Measurements from ENCODE around the gene CTNNBL1.
"Not testable (repeated sequence)": the region's sequence is repeated elsewhere in the genome, so short reads cannot be mapped to it uniquely, and the experiment has no call there.

The CTNNBL1 gene

GRCh38 chr20:37850724-37851355 is 157.0 kb downstream of the CTNNBL1 start:
- no peaks in the 10 kb centered on the region for H3K27me3 ChIP-seq (ENCODE audit: insufficient read depth, poor library complexity, severe bottlenecking)
- H3K4me3 ChIP-seq (replicated peaks; ENCODE audit: insufficient read depth, low read length), result no peak overlapping the region
- DNase-seq (ENCODE audit: low read depth in 1 of 2, low spot score in 1 of 2), result no peak
- H3K27ac ChIP-seq (replicated peaks), result no peak overlapping the region
- TF ChIP-seq SPI1 (IDR thresholded peaks at IDR 0.05; ENCODE audit: borderline replicate concordance, low read depth) (no peak), CTCF (IDR thresholded peaks at IDR 0.05; ENCODE audit: insufficient read depth, low read length) (no peak), REST (IDR thresholded peaks at IDR 0.05; ENCODE audit: insufficient replicate concordance, low read depth) (no peak), GABPA (IDR thresholded peaks at IDR 0.05; ENCODE audit: low read depth) (no peak), POLR2AphosphoS5 (IDR thresholded peaks at IDR 0.05; ENCODE audit: low read depth) (no peak)

- no peak for TF ChIP-seq CTCF (IDR thresholded peaks at IDR 0.05; ENCODE audit: insufficient read depth, low read length)
- no peak for TF ChIP-seq POLR2AphosphoS5 (IDR thresholded peaks at IDR 0.05; ENCODE audit: low read depth)
- no peak for TF ChIP-seq SPI1 (IDR thresholded peaks at IDR 0.05; ENCODE audit: borderline replicate concordance, low read depth)
- no peak for TF ChIP-seq REST (IDR thresholded peaks at IDR 0.05; ENCODE audit: insufficient replicate concordance, low read depth)
- no peak for TF ChIP-seq GABPA (IDR thresholded peaks at IDR 0.05; ENCODE audit: low read depth)
- no peaks in the 10 kb centered on the region for H3K27me3 ChIP-seq (ENCODE audit: insufficient read depth, poor library complexity, severe bottlenecking)
- DNase-seq (ENCODE audit: low read depth in 1 of 2, low spot score in 1 of 2), result no peak
- H3K27ac ChIP-seq (replicated peaks), result no peak overlapping the region
- H3K4me3 ChIP-seq (replicated peaks; ENCODE audit: insufficient read depth, low read length), result no peak overlapping the region
Observed at GRCh38 chr20:37852666-37853065, 158.8 kb downstream of the CTNNBL1 start.

DNA sequence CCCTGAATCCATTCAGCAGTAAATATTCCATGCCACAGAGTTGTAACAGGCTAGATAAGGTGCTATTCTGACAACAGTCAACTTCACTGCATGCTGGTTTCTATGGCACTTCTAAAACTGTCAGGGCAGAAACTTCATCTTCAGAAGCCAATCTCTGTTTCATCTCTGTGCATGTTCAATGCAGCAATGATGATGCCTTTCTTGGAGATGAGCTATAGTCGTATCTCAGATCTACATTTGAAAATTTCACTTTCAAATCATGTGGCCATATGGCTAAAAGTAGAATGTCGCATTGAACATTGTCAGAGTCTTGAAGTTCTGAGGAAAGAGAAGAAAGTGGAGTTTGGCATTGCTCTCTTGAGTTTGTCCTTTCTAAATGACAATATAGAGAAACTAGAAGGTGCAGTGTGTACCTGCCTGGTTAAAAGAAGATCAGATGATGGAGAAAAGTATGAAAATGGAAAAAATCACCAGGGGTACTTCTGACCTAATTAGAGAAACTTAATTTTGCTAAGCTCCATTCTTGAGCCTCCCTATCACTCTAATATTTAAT is 160.1 kb downstream of the CTNNBL1 start:
- no peak for DNase-seq (ENCODE audit: low read depth in 1 of 2, low spot score in 1 of 2)
- no peak for TF ChIP-seq REST (IDR thresholded peaks at IDR 0.05; ENCODE audit: insufficient replicate concordance, low read depth)
- TF ChIP-seq CTCF (IDR thresholded peaks at IDR 0.05; ENCODE audit: insufficient read depth, low read length), result no peak
- TF ChIP-seq SPI1 (IDR thresholded peaks at IDR 0.05; ENCODE audit: borderline replicate concordance, low read depth), result no peak
- no peak for TF ChIP-seq GABPA (IDR thresholded peaks at IDR 0.05; ENCODE audit: low read depth)
- no peak for TF ChIP-seq POLR2AphosphoS5 (IDR thresholded peaks at IDR 0.05; ENCODE audit: low read depth)
- Histone ChIP-seq H3K4me3 (replicated peaks; ENCODE audit: insufficient read depth, low read length) (no peak overlapping the region), H3K27me3 (ENCODE audit: insufficient read depth, poor library complexity, severe bottlenecking) (no peaks in the 10 kb centered on the region), H3K27ac (replicated peaks) (no peak overlapping the region)

GRCh38 chr20:37856034-37856433 is 162.2 kb downstream of the CTNNBL1 start:
- DNase-seq (ENCODE audit: low read depth in 1 of 2, low spot score in 1 of 2); H3K4me3 ChIP-seq (replicated peaks; ENCODE audit: insufficient read depth, low read length); H3K27ac ChIP-seq (replicated peaks); H3K27me3 ChIP-seq (ENCODE audit: insufficient read depth, poor library complexity, severe bottlenecking): not testable (repeated sequence)
